Islet of Langerhans (tissue), 1 donor: ENCODE measurements around the gene POPDC3.
A peak's percentile ranks its signal among the peaks of the same experiment; 100 is the strongest.

Experiments
- FAIRE-seq: peaks from one replicate; lab custom pipeline; 2011; peaks lifted over from hg19 to GRCh38; lab: Jason Lieb, UNC

POPDC3 gene

GRCh38 chr6:105138141-105138540 is 41.7 kb downstream of the POPDC3 start:
- FAIRE-seq: no peak

GRCh38 chr6:105137388-105137787 is 42.4 kb downstream of the POPDC3 start:
- no peak for FAIRE-seq

- FAIRE-seq: no peak
Measured at GRCh38 chr6:105136431-105137350, 43.1 kb downstream of the POPDC3 start.

- FAIRE-seq: peak; percentile 60
Measured at GRCh38 chr6:105135907-105136430, 43.8 kb downstream of the POPDC3 start.

- no peak for FAIRE-seq
Measured at GRCh38 chr6:105135056-105135455, 44.8 kb downstream of the POPDC3 start.

- FAIRE-seq: no peak
Measured at GRCh38 chr6:105122717-105123116, 57.1 kb downstream of the POPDC3 start.

GRCh38 chr6:105121981-105122380 is 57.8 kb downstream of the POPDC3 start:
- no peak for FAIRE-seq

GRCh38 chr6:105120570-105120969 is 59.2 kb downstream of the POPDC3 start:
- no peak for FAIRE-seq

GRCh38 chr6:105116150-105116549 is 63.7 kb downstream of the POPDC3 start:
- no peak for FAIRE-seq

- no peak for FAIRE-seq
Measured at GRCh38 chr6:105113422-105113821, 66.4 kb downstream of the POPDC3 start.

- FAIRE-seq: no peak
Measured at GRCh38 chr6:105112577-105112976, 67.2 kb downstream of the POPDC3 start.

GRCh38 chr6:105111871-105112270 is 67.9 kb downstream of the POPDC3 start:
- FAIRE-seq: no peak

- no peak for FAIRE-seq
Measured at GRCh38 chr6:105111105-105111504, 68.7 kb downstream of the POPDC3 start.

GRCh38 chr6:105109955-105110895 is 69.6 kb downstream of the POPDC3 start:
- FAIRE-seq: no peak

GRCh38 chr6:105108631-105109262 is 71.1 kb downstream of the POPDC3 start:
- FAIRE-seq: no peak
